Measurements from ENCODE around the gene ZNF2. TPM values are rescaled to one million over a fixed set of nuclear protein-coding genes. Genes with fewer than 3 reads are reported as not detected.
A peak's percentile ranks its signal among the peaks of the same experiment; 100 is the strongest.
"Not testable (repeated sequence)": the region's sequence is repeated elsewhere in the genome, so short reads cannot be mapped to it uniquely, and the experiment has no call there.

The ZNF2 gene
- total RNA-seq, 3 donors from 2014 or later: 2.0 to 3.2 (median 2.1) TPM

- H3K27me3 Mint-ChIP-seq (ENCODE audit: low read depth): no peaks in the 10 kb centered on the region
- H3K9me3 Mint-ChIP-seq: peaks cover 5% of the 10 kb centered on the region
- peaks cover 2% of the 10 kb centered on the region for H3K4me1 Mint-ChIP-seq (ENCODE audit: low read depth)
- DNase-seq (no peak), ATAC-seq (no peak)
- peaks cover 29% of the 10 kb centered on the region for H3K36me3 Mint-ChIP-seq (ENCODE audit: insufficient read depth)
- no peak overlapping the region for H3K4me3 Mint-ChIP-seq
These were observed 8.5 kb downstream of the ZNF2 start for GRCh38 chr2:95174031-95174542.

GRCh38 chr2:95179451-95179850 is 13.8 kb downstream of the ZNF2 start:
- H3K27me3 Mint-ChIP-seq (ENCODE audit: low read depth): no peaks in the 10 kb centered on the region
- H3K4me3 Mint-ChIP-seq: no peak overlapping the region
- H3K36me3 Mint-ChIP-seq (ENCODE audit: insufficient read depth): peaks cover 73% of the 10 kb centered on the region

GRCh38 chr2:95181774-95182173 is 16.2 kb downstream of the ZNF2 start:
- Mint-ChIP-seq H3K4me3 (no peak overlapping the region), H3K27me3 (ENCODE audit: low read depth) (no peaks in the 10 kb centered on the region), H3K4me1 (ENCODE audit: low read depth) (no peaks in the 10 kb centered on the region), H3K9me3 (peaks cover 47% of the 10 kb centered on the region), H3K36me3 (ENCODE audit: insufficient read depth) (peaks cover 63% of the 10 kb centered on the region)
- ATAC-seq (no peak), DNase-seq (no peak)

More at GRCh38 chr2:95179451-95179850, 13.8 kb downstream of the ZNF2 start:
- DNase-seq (no peak), ATAC-seq (no peak)
- Mint-ChIP-seq H3K9me3 (peaks cover 38% of the 10 kb centered on the region), H3K4me1 (ENCODE audit: low read depth) (peaks cover 2% of the 10 kb centered on the region)

- ATAC-seq (no peak), DNase-seq (no peak)
- peaks cover 5% of the 10 kb centered on the region for H3K27me3 Mint-ChIP-seq (ENCODE audit: low read depth)
- peaks cover 37% of the 10 kb centered on the region for H3K36me3 Mint-ChIP-seq (ENCODE audit: insufficient read depth)
- H3K9me3 Mint-ChIP-seq: peaks cover 37% of the 10 kb centered on the region
- H3K4me3 Mint-ChIP-seq: no peak overlapping the region
- H3K4me1 Mint-ChIP-seq (ENCODE audit: low read depth): no peaks in the 10 kb centered on the region
These were observed 19.6 kb downstream of the ZNF2 start for GRCh38 chr2:95185197-95185596.

- peaks cover 33% of the 10 kb centered on the region for H3K9me3 Mint-ChIP-seq
- no peaks in the 10 kb centered on the region for H3K4me1 Mint-ChIP-seq (ENCODE audit: low read depth)
- ATAC-seq (no peak), DNase-seq (no peak)
- peaks cover 6% of the 10 kb centered on the region for H3K27me3 Mint-ChIP-seq (ENCODE audit: low read depth)
- H3K4me3 Mint-ChIP-seq: no peak overlapping the region
- H3K36me3 Mint-ChIP-seq (ENCODE audit: insufficient read depth): peaks cover 30% of the 10 kb centered on the region
These were observed 20.4 kb downstream of the ZNF2 start for GRCh38 chr2:95185973-95186372.

GRCh38 chr2:95192956-95193355 is 27.3 kb downstream of the ZNF2 start:
- H3K27me3 Mint-ChIP-seq (ENCODE audit: low read depth): peaks cover 19% of the 10 kb centered on the region
- H3K9me3 Mint-ChIP-seq; H3K4me3 Mint-ChIP-seq; H3K36me3 Mint-ChIP-seq (ENCODE audit: insufficient read depth); ATAC-seq; H3K4me1 Mint-ChIP-seq (ENCODE audit: low read depth): not testable (repeated sequence)
- peak; percentile 29 for DNase-seq

DNA sequence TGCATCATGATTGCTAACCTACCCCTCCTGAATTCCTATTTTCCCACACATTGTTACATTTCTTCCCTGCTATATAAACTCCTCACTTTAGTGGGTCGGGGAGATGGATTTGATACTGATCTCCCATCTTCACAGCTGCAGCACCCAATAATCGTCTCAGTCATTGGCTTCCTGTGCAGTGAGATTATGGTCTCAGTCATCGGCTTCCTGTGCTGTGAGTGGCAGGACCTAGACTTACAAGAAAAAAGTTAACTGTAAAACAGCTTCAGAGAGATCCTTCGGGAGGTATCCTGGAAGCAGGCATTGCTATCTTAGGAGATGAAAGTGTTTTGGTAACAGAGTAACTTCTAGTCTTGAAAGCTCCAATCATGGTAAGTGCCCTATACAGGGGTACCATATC is 38.3 kb downstream of the ZNF2 start:
- no peak overlapping the region for H3K4me3 Mint-ChIP-seq
- H3K27me3 Mint-ChIP-seq (ENCODE audit: low read depth): no peaks in the 10 kb centered on the region
- DNase-seq (no peak), ATAC-seq (no peak)
- H3K36me3 Mint-ChIP-seq (ENCODE audit: insufficient read depth): peaks cover under 1% of the 10 kb centered on the region
- H3K4me1 Mint-ChIP-seq (ENCODE audit: low read depth): peaks cover 18% of the 10 kb centered on the region
- peaks cover 1% of the 10 kb centered on the region for H3K9me3 Mint-ChIP-seq

DNA sequence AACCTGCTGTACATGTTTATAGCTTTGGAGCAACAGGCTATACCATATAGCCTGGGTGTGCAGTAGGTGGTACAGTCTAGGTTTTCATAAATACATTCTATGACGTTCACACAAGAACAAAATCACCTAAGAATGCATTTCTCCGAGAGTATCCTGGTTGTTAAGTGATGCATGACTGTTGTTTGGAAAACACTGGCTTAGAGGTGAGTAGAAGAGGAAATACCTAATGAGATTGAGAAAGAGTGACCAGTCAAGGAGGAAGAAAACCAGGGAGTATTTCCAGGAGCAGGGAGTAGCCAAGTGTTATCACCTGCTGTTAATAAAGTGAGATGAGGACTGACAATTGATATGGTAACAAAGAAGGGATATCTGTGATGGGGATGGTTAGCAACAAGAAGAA is 38.8 kb downstream of the ZNF2 start:
- H3K27me3 Mint-ChIP-seq (ENCODE audit: low read depth): no peaks in the 10 kb centered on the region
- DNase-seq (no peak), ATAC-seq (no peak)
- peaks cover 6% of the 10 kb centered on the region for H3K9me3 Mint-ChIP-seq
- no peak overlapping the region for H3K4me3 Mint-ChIP-seq
- H3K4me1 Mint-ChIP-seq (ENCODE audit: low read depth): peaks cover 21% of the 10 kb centered on the region
- peaks cover 5% of the 10 kb centered on the region for H3K36me3 Mint-ChIP-seq (ENCODE audit: insufficient read depth)

DNA sequence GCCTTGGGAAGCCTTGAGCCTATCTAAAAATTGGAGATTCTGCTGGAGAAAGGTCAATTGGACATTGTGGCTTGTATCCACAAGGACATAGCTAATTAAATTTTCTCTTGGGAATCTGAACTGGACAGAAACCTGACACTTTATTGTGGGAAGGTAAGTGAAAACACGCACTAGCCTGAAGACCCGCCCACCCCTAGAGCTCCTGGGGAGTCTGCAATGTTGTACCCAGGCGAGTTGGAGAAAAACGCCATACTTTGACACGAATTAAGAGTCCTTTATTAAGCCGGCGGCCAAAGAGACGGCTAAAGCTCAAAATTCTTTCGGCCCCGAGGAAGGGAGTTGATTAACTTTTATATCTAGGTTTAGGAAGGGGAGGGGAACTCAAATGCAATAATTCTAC is 40.5 kb downstream of the ZNF2 start:
- ATAC-seq (no peak), DNase-seq (no peak)
- Mint-ChIP-seq H3K36me3 (ENCODE audit: insufficient read depth) (peaks cover 16% of the 10 kb centered on the region), H3K4me3 (peak overlapping the region; percentile 88), H3K4me1 (ENCODE audit: low read depth) (peaks cover 21% of the 10 kb centered on the region), H3K27me3 (ENCODE audit: low read depth) (no peaks in the 10 kb centered on the region), H3K9me3 (peaks cover 17% of the 10 kb centered on the region)

- Mint-ChIP-seq H3K27me3 (ENCODE audit: low read depth) (no peaks in the 10 kb centered on the region), H3K4me1 (ENCODE audit: low read depth) (peaks cover 21% of the 10 kb centered on the region), H3K4me3 (peak within 1 kb of the TSS; percentile 88), H3K9me3 (peaks cover 26% of the 10 kb centered on the region), H3K36me3 (ENCODE audit: insufficient read depth) (peaks cover 27% of the 10 kb centered on the region)
- peak; percentile 99 for ATAC-seq
- DNase-seq: peak; percentile 72
These were observed 41.7 kb downstream of the ZNF2 start, which contains the start of gene ZNF892 for GRCh38 chr2:95207111-95207961. ZNF892 (plus strand) TSS chr2:95207521; CDS start chr2:95207816, 295 bp downstream.

- Mint-ChIP-seq H3K27me3 (ENCODE audit: low read depth) (no peaks in the 10 kb centered on the region), H3K4me3 (peak overlapping the region; percentile 88), H3K9me3 (peaks cover 33% of the 10 kb centered on the region), H3K4me1 (ENCODE audit: low read depth) (peaks cover 21% of the 10 kb centered on the region), H3K36me3 (ENCODE audit: insufficient read depth) (peaks cover 35% of the 10 kb centered on the region)
- ATAC-seq (no peak), DNase-seq (no peak)
These were observed 42.5 kb downstream of the ZNF2 start for GRCh38 chr2:95208106-95208505.

- H3K36me3 Mint-ChIP-seq (ENCODE audit: insufficient read depth): peaks cover 84% of the 10 kb centered on the region
- H3K4me3 Mint-ChIP-seq: no peak overlapping the region
- no peak for ATAC-seq
- H3K4me1 Mint-ChIP-seq (ENCODE audit: low read depth): no peaks in the 10 kb centered on the region
- H3K27me3 Mint-ChIP-seq (ENCODE audit: low read depth): no peaks in the 10 kb centered on the region
- peaks cover 82% of the 10 kb centered on the region for H3K9me3 Mint-ChIP-seq
- no peak for DNase-seq
These were observed 49.5 kb downstream of the ZNF2 start for GRCh38 chr2:95215018-95215612.

- no peak for ATAC-seq
- Mint-ChIP-seq H3K4me3 (no peak overlapping the region), H3K27me3 (ENCODE audit: low read depth) (no peaks in the 10 kb centered on the region), H3K4me1 (ENCODE audit: low read depth) (no peaks in the 10 kb centered on the region), H3K9me3 (peaks cover 69% of the 10 kb centered on the region), H3K36me3 (ENCODE audit: insufficient read depth) (peaks cover 61% of the 10 kb centered on the region)
- no peak for DNase-seq
These were observed 54.8 kb downstream of the ZNF2 start for GRCh38 chr2:95220449-95220848.

DNA sequence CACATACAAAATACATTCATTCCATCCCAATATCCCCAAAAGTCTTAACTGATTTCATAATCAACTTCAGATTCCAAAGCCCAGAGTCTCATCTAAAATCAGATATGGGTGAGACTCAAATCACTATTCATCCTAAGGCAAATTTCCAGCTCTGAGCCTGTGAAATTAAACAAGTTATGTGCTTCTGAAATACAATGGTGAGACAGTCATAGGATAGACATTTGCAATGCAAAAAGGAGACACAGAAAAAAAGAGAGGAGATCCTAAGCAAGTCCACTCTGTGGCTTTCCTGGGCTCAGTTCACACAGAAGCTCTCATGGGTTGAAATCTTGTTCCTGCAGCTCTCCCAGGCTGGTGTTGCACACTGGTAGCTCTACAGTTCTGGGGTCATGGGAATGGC is 60.0 kb downstream of the ZNF2 start:
- ATAC-seq (no peak), DNase-seq (no peak)
- Mint-ChIP-seq H3K36me3 (ENCODE audit: insufficient read depth) (peaks cover 28% of the 10 kb centered on the region), H3K9me3 (peaks cover 50% of the 10 kb centered on the region), H3K4me3 (no peak overlapping the region), H3K4me1 (ENCODE audit: low read depth) (no peaks in the 10 kb centered on the region), H3K27me3 (ENCODE audit: low read depth) (no peaks in the 10 kb centered on the region)

DNA sequence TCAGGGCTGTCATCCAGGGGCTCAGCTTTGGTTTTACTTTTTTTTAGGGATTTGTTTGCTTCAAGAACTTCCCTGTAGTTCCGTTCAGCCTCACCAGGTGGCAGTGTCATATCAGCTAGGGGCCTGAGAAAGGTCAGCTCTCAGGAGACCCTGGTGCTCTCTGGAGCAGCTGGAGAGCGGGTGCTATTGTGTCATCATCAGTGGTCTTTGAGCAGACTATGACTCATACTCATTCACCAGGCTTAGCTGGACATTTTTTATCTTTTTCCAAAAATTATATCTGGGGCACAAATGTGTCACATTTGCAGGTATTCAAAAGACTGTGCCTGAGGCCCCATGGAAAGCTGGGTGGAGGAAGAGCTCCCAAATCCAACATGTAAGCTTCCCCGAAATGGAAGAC is 66.1 kb downstream of the ZNF2 start:
- DNase-seq: no peak
- ATAC-seq: no peak
- Mint-ChIP-seq H3K27me3 (ENCODE audit: low read depth) (no peaks in the 10 kb centered on the region), H3K4me3 (no peak overlapping the region), H3K36me3 (ENCODE audit: insufficient read depth) (peaks cover 4% of the 10 kb centered on the region), H3K9me3 (peaks cover 40% of the 10 kb centered on the region), H3K4me1 (ENCODE audit: low read depth) (no peaks in the 10 kb centered on the region)

Data from activated T-cell treated with anti-CD3 and anti-CD28 coated beads, Interleukin-2, amount 50 U/mL, for 4 hours (primary cell).